Measurements from ENCODE around the gene PEPD.

The PEPD gene

DNA sequence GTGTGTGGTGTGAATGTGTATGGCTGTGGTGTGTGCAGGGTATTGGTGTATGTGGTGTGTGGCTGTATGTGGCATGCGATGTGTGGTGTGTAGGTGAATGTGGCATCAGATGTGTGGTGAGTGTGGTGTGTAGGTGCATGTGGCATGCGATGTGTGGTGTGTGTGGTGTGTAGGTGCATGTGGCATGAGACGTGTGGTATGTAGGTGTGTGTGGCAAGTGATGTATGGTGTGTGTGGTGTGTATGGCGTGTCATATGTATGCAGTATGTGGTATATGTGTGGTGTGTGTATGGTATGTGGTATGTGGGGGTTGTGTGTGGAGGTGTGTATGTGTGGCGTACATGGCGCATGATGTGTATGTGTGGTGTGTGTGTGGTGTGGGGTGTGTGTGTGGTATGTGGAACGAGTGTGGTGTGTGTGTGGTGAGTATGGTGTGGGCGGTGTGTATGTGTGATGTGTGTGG is 63.4 kb downstream of the PEPD start:
- no peak overlapping the region for H3K4me3 Mint-ChIP-seq
- H3K27ac Mint-ChIP-seq, result no peak overlapping the region
- no peaks in the 10 kb centered on the region for H3K4me1 Mint-ChIP-seq (ENCODE audit: low read depth)
- H3K36me3 Mint-ChIP-seq (ENCODE audit: low read depth), result peaks cover 4% of the 10 kb centered on the region
- H3K9me3 Mint-ChIP-seq, result no peaks in the 10 kb centered on the region
- no peaks in the 10 kb centered on the region for H3K27me3 Mint-ChIP-seq

DNA sequence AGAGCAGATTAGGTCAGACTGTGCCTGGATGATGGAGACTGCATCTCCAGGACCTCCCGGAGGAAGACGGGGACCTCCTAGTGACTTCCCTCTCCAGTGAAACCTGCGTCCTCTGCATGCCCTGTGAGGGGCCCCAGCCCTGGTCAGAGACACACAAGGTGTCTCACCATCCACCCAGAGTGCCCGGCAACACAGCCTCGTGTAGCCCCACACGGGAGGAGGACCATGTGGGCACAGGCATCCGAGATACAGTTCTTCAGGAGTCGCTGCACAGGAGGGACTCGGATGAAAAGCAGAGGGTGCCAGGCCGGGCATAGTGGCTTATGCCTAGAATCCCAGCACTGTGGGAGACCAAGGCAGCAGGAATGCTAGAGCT is 64.8 kb downstream of the PEPD start:
- H3K4me3 Mint-ChIP-seq, result no peak overlapping the region
- peaks cover 4% of the 10 kb centered on the region for H3K36me3 Mint-ChIP-seq (ENCODE audit: low read depth)
- H3K4me1 Mint-ChIP-seq (ENCODE audit: low read depth), result no peaks in the 10 kb centered on the region
- H3K27me3 Mint-ChIP-seq, result no peaks in the 10 kb centered on the region
- H3K27ac Mint-ChIP-seq, result no peak overlapping the region
- H3K9me3 Mint-ChIP-seq, result no peaks in the 10 kb centered on the region

DNA sequence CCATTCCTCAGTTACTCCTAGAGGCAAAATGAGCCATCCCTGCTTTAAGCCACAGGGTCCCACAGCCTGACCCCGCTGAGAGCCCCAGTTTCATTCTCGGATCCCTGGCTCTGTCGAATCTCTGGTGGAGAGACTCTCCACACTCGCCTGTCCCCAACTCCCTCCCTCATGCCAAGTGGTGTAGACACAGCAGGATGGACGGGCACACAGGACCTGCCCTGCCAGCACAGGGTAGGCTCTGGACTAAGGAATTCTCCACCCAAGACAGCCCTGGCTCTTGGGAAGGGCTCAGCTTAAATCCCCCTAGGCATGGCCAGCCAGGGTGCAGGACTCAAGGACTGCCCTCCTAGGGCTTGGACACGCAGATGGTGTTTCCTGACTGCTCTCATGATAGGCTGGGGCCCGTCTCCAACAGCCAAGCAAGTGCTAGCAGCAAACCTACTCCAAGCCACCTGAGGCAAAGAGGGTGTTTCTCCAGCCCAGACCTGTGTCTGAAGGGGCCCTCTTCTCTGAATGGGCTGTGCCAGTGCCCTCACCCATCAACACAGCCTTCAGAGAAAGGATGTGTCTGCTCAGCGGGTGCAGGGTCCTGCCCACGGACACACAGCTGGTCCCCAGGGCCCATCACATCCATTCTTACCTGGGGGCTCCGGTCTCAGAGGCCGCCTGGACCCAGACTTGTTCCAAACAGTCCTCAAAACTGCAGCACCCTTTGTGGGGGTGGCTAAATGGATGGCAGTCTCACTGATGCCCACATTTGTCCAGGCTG is 65.3 kb downstream of the PEPD start:
- H3K9me3 Mint-ChIP-seq, result no peaks in the 10 kb centered on the region
- no peaks in the 10 kb centered on the region for H3K27me3 Mint-ChIP-seq
- H3K36me3 Mint-ChIP-seq (ENCODE audit: low read depth), result peaks cover 4% of the 10 kb centered on the region
- H3K4me1 Mint-ChIP-seq (ENCODE audit: low read depth), result no peaks in the 10 kb centered on the region
- H3K27ac Mint-ChIP-seq, result no peak overlapping the region
- no peak overlapping the region for H3K4me3 Mint-ChIP-seq

DNA sequence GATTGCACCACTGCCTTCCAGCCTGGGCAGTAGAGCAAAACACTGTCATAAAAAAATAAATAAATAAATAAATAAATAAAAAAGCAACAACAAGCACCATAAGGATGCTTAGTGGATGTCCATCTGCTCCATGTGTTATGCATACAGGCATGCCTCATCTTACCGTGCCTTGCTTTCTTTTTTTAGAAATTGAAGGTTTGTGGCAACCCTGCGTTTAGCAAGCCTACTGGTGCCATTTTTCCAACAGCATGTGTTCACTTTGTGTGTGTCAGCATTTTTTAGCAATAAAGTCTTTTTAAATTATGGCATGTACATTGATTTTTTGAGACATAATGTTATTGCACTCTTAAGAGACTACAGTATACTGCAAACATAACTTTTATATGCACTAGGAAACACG is 68.3 kb downstream of the PEPD start:
- Mint-ChIP-seq H3K4me1 (ENCODE audit: low read depth) (no peaks in the 10 kb centered on the region), H3K4me3 (no peak overlapping the region), H3K36me3 (ENCODE audit: low read depth) (no peaks in the 10 kb centered on the region), H3K27ac (no peak overlapping the region), H3K27me3 (no peaks in the 10 kb centered on the region), H3K9me3 (no peaks in the 10 kb centered on the region)

DNA sequence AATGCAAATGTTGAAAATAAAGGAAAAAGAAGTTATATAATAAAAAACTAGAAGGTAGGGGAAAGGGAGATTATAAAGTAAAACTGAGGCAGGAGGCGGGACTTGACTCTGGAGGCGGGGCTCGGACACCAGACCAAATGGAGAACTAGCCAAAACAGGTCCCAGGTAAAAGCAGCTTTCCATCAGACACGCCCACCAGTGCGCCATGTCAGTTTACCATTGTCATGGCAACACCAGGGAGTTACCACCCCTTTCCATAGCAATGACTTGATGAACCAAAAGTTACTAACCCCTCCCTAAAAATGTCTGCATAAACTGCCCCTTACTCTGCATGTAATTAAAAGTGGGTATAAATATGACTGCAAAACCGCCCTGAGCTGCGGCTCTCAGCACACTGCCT is 70.9 kb downstream of the PEPD start:
- H3K27me3 Mint-ChIP-seq, result no peaks in the 10 kb centered on the region
- no peaks in the 10 kb centered on the region for H3K36me3 Mint-ChIP-seq (ENCODE audit: low read depth)
- H3K4me3 Mint-ChIP-seq, result no peak overlapping the region
- H3K9me3 Mint-ChIP-seq, result no peaks in the 10 kb centered on the region
- H3K4me1 Mint-ChIP-seq (ENCODE audit: low read depth), result no peaks in the 10 kb centered on the region
- no peak overlapping the region for H3K27ac Mint-ChIP-seq

DNA sequence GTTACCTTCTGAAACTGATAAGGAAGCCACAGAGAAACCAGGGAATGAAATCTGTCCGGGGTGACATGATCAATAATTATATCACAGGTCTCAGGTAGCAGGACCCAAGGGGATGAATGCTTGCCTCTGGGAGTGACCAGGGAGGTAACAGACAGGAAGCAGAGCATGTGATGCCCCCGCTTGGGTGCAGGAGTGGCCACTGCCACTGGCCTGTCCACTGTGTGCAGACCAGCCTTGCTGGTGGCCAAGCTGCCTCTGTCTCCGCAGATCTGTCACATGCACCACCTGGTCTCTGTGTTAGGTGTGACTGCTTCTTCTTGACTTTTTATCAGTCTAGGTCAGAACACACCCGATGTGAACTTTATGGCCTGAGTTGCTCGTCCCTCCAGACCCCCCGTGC is 71.8 kb downstream of the PEPD start:
- Mint-ChIP-seq H3K4me1 (ENCODE audit: low read depth) (no peaks in the 10 kb centered on the region), H3K27ac (no peak overlapping the region), H3K27me3 (no peaks in the 10 kb centered on the region), H3K4me3 (no peak overlapping the region), H3K9me3 (no peaks in the 10 kb centered on the region), H3K36me3 (ENCODE audit: low read depth) (no peaks in the 10 kb centered on the region)

DNA sequence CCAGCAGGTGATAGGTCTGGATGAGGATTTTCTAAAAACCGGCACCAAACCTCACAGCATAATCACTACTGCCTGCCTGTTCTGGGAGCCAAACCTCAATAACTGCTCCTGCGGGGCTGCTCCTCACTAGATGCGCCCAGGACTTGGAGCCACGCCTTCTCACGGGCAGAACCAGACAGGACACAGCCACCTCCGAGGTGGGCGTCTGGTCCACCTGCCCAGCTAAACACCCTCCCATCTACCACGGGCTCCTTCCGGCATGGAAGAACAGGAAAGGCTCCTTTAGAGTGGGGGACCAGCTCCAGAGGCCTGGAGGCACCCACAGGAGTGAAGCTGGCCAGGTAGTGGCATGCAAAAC is 73.5 kb downstream of the PEPD start:
- no peaks in the 10 kb centered on the region for H3K27me3 Mint-ChIP-seq
- no peaks in the 10 kb centered on the region for H3K36me3 Mint-ChIP-seq (ENCODE audit: low read depth)
- H3K9me3 Mint-ChIP-seq, result no peaks in the 10 kb centered on the region
- H3K27ac Mint-ChIP-seq, result no peak overlapping the region
- H3K4me3 Mint-ChIP-seq, result no peak overlapping the region
- no peaks in the 10 kb centered on the region for H3K4me1 Mint-ChIP-seq (ENCODE audit: low read depth)

DNA sequence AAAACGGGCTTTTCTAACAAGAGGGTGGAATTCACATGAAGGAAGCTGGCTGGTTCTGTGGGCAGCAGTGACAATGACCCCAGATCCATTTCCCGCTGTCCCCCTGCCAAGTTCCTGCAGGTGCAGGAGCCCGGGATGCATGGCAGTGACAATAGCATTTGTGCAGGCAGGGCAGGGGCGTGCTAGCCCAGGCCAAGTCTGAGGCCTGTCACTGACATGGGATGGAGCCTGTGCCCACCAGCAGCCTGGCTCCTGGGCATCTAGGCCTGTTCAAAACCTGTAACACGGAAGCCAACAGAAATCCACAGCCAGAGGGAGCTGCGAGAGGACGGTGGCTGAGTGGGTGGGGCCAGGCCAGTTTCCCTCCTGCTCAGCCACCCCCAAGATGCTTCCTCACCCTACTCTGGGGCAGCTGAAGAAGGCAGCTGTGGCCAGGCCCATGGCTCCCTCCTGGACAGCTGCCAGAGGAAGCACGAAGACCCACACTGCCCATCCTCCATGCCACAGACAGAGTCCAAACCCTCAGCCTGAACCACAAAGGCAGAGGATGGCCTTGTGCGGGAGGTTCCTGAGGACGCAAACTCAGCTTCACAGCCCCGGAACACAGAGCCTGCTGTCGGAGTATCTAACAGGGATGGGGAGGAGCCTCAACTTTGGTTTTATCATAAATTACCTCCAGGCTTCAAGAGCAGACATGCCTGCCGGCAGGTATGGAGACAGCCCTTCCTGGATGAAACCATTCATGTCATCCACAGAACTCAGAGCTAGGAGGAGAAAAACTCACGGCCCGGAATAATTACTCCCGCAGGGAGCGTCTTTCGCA is 74.0 kb downstream of the PEPD start:
- no peaks in the 10 kb centered on the region for H3K4me1 Mint-ChIP-seq (ENCODE audit: low read depth)
- H3K27ac Mint-ChIP-seq, result no peak overlapping the region
- H3K9me3 Mint-ChIP-seq, result no peaks in the 10 kb centered on the region
- no peaks in the 10 kb centered on the region for H3K27me3 Mint-ChIP-seq
- no peak overlapping the region for H3K4me3 Mint-ChIP-seq
- peaks cover 5% of the 10 kb centered on the region for H3K36me3 Mint-ChIP-seq (ENCODE audit: low read depth)

DNA sequence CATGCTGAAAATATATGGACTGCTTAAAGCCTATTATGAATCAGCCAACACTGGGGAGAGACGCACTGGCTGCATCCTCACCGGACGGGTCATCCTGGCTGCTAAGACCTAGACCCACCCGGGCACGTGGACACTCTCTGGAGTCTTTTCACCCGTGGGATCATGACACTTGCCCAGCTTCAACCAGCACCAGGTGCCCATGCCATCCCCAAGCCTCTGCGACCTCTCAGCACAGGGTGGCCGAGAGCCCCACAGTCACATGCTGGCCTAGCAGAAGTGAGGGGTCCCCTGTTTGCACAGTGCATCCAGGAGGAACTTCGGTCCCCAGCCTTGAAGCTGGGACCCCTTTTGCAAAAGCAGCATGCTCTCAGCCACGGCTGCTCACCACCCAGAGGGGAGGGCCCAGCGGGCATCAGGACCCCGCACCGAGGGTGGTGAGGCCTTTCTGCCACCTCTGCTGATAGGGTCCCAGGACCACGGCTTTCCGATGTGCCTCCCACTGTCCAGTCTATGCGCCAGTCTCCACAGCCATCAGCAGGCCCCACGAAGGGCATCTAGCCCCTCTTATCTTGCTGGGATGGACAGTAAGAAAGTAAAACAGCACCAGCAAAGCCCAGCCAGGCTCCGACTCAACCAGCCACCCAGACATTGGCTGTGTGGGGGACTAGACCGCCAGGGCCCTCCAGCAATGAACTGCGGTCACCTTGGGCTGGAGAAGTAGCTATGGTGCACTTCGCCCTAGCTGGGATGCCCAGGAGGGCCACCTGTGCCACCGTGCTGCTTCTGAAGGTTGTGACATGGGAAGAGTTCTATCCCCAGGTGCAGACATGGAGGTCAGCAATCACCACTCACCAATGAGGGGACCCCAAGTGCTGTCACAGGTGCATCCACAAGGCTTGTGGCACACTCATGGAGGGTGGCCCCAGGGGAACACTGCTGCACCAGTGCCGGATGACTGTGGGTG is 75.0 kb downstream of the PEPD start:
- H3K4me1 Mint-ChIP-seq (ENCODE audit: low read depth), result no peaks in the 10 kb centered on the region
- peaks cover 5% of the 10 kb centered on the region for H3K36me3 Mint-ChIP-seq (ENCODE audit: low read depth)
- H3K9me3 Mint-ChIP-seq, result no peaks in the 10 kb centered on the region
- no peak overlapping the region for H3K27ac Mint-ChIP-seq
- H3K27me3 Mint-ChIP-seq, result no peaks in the 10 kb centered on the region
- no peak overlapping the region for H3K4me3 Mint-ChIP-seq

DNA sequence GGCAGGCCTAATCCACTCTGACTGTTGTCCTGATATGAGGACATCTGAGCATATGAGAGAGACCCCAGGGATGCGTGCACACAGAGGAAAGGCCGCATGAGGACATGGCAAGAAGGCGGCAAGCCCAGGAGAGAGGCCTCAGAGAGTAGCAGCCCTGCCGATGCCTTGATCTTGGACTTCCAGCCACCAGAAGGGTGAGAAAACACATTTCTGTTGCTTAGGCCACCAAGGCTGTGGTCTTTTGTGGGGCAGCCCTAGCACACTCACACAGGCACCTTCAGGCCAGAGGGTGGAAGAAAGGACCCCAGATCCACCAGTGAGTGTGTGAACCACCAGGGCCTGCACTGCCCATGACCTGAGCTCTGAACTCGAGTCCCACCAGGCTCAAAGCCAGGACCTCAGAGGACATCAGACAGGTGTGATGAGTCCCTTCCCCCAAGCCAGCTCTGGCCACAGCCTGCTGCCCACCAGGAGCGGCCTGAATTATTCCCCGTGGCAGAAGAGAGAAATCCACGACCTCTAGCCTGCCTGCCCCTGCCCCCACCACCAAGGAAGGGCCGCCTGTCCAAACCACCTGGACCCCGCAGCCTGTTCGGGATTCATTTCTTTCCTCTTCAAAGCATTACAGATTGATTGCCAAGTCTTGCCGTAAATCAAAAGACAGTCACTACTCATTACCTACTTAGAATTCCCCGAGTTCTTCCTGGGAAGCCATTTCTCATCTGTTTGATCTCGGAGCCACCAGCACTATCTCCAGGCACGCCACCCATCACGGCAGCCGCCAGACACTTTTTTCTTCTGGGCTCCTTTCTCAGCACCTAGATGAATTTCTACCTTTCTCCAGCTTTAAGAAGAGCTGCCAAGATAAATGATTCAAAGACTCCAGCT is 75.9 kb downstream of the PEPD start:
- Mint-ChIP-seq H3K9me3 (no peaks in the 10 kb centered on the region), H3K4me3 (no peak overlapping the region), H3K36me3 (ENCODE audit: low read depth) (peaks cover 5% of the 10 kb centered on the region), H3K27ac (no peak overlapping the region), H3K27me3 (no peaks in the 10 kb centered on the region), H3K4me1 (ENCODE audit: low read depth) (no peaks in the 10 kb centered on the region)

DNA sequence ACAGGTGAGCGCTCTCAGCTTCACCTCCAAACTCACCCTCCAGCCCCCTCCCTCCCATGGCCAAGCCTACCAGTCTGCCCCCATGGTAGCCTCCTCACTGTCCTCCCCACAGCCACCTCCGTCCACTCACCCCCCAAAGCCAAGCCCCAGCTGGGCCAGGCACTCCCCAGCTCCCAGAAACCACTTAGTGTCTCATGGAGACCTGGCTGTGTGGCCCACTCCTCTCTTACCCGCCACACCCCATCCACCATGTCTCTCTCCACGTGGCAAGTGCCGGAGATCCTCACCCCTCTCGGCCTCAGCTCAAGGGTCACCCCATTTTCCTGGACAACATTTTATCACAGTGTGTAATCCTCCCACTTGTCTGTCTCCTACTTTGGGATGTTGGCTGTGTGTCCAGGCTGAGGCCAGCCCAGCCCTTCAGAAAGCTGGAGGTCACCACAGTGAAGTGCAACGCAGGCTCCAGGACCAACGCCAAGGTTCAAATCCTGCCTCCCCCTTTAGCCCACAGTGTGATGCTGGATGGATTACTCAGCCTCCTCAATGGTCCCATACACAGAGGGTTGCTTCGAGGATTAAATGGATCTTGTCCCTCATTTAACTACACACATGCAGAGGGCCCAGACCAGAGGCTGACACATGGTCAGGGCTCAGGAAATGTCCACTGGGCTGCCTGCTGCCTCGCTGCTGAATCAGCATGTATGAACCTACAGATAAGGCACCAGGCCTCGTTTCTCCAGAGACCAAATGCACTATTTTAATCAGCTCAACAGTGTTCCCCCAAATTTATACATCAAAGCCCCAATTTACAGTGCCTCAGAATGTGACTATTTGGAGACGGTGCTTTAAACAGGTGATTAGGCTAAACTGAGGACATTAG is 76.8 kb downstream of the PEPD start:
- H3K27ac Mint-ChIP-seq, result no peak overlapping the region
- H3K9me3 Mint-ChIP-seq, result no peaks in the 10 kb centered on the region
- H3K4me1 Mint-ChIP-seq (ENCODE audit: low read depth), result no peaks in the 10 kb centered on the region
- H3K27me3 Mint-ChIP-seq, result no peaks in the 10 kb centered on the region
- no peak overlapping the region for H3K4me3 Mint-ChIP-seq
- H3K36me3 Mint-ChIP-seq (ENCODE audit: low read depth), result peaks cover 5% of the 10 kb centered on the region

DNA sequence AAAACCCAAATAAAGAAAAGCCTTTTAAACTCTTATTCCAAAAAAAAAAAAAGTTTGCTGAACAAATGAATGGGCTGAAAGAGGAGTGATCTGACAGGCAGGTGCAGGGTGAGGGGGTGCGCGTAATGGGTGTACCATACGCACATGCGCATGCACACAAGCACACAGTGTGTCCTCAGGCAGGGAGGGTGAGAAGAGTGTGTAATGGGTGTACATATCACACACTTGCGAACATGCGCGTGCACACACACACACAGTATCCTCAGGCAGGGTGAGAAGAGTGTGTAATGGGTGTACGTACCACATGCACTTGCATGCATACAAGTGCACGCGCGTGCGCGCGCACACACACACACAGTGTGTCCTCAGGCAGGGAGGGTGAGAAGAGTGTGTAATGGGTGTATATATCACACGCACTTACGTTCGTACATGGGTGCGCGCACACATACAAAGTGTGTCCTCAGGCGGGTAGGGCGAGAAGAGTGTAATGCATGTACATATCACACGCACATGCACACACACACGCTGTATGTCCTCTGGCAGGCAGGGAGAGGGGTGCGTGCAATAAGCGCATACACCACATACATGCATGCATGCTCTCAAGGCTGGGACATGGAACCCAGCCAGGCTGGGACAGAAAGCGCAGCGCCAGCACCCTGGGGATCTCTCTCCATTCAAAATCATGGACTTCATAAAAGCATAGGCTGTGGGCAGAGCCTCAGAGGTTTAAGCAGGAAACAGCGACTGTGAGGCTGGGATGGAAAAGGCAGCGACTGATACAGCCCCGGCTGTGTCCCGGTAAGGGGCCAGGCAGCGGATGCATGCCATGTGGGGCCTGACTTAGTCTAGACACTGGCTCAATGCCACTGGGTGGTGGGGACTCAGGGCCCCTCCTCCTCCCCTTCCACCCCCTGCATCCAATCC is 77.7 kb downstream of the PEPD start:
- Mint-ChIP-seq H3K27ac (no peak overlapping the region), H3K4me1 (ENCODE audit: low read depth) (no peaks in the 10 kb centered on the region), H3K9me3 (no peaks in the 10 kb centered on the region)

DNA sequence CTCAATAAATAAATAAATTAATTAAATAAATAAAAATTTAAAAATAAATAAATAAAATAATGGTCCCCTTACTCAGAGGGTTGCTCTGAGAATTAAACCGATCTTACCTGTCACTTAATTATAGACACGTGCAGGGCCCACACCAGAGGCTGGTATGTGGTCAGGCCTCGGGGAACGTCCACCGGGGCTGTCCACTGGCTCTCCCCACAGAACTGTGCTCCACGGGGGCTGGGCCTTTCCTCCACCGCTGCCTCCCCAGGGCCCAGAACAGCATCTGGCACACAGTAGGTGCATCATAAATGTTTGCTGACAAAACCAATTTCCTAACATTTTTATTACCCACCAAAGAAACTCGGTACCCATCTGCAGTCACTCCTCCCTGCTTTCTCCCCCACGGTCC is 78.9 kb downstream of the PEPD start:
- H3K27ac Mint-ChIP-seq, result no peak overlapping the region
- no peak overlapping the region for H3K4me3 Mint-ChIP-seq
- no peaks in the 10 kb centered on the region for H3K9me3 Mint-ChIP-seq
- no peaks in the 10 kb centered on the region for H3K4me1 Mint-ChIP-seq (ENCODE audit: low read depth)
- no peaks in the 10 kb centered on the region for H3K27me3 Mint-ChIP-seq
- peaks cover 5% of the 10 kb centered on the region for H3K36me3 Mint-ChIP-seq (ENCODE audit: low read depth)

More for the DNA sequence above, 77.7 kb downstream of the PEPD start:
- H3K4me3 Mint-ChIP-seq, result no peak overlapping the region
- H3K36me3 Mint-ChIP-seq (ENCODE audit: low read depth), result peaks cover 5% of the 10 kb centered on the region
- no peaks in the 10 kb centered on the region for H3K27me3 Mint-ChIP-seq

All from stimulated activated naive CD8-positive, alpha-beta T cell treated with anti-CD3 and anti-CD28 coated beads, Interleukin-15, Interleukin-2, amounts not matched to agents 100 ng/mL and 50 ng/mL, for 24 hours (primary cell).